HG03571 (cell line): ENCODE results near the gene MAST2.
"Not testable (repeated sequence)": the region's sequence is repeated elsewhere in the genome, so short reads cannot be mapped to it uniquely, and the experiment has no call there.

ENCODE experiments used
- ATAC-seq: cut with Tn5 transposase; IDR thresholded peaks from one replicate; pipeline ENCODE4 v1.9.1; 2021; ENCODE audit not compliant: unreplicated experiment

MAST2 gene

DNA sequence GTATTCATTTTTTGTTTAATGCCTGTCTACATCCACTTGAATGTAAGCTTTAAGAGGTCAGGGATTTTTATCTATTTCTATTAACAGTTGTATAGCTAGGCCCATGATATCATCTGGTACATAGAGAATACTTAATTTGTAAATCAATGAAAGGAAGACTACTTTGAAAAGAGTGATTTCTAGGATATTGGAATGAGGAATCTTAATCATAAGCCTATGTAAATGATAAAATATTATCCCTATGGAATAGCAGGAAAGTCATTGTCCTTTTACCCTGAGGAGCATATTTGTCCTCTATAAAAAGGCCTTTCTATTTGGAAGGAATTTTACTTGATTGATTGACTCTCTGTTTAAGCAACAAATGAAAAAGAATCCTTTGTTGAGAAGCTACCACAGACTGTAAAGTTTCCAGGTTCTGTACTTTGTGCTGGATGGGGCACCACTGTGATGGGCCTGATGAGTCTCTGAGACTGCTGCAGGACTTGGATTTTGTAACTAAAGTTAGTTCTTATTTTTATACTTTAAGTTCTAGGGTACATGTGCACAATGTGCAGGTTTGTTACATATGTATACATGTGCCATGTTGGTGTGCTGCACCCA is 53.8 kb downstream of the MAST2 start:
- no peak for ATAC-seq

DNA sequence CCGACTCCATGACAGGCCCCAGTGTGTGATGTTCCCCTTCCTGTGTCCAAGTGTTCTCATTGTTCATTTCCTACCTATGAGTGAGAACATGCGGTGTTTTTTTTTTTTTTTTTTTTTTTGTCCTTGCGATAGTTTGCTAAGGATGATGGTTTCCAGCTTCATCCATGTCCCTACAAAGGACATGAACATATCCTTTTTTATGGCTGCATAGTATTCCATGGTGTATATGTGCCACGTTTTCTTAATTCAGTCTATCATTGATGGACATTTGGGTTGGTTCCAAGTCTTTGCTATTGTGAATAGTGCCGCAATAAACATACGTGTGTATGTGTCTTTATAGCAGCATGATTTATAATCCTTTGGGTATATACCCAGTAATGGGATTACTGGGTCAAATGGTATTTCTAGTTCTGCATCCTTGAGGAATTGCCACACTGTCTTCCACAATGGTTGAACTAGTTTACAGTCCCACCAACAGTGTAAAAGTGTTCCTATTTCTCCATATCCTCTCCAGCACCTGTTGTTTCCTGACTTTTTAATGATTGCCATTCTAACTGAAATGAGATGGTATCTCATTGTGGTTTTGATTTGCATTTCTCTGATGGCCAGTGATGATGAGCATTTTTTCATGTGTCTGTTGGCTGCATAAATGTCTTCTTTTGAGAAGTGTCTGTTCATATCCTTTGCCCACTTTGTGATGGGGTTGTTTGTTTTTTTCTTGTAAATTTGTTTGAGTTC is 54.5 kb downstream of the MAST2 start:
- not testable (repeated sequence) for ATAC-seq

DNA sequence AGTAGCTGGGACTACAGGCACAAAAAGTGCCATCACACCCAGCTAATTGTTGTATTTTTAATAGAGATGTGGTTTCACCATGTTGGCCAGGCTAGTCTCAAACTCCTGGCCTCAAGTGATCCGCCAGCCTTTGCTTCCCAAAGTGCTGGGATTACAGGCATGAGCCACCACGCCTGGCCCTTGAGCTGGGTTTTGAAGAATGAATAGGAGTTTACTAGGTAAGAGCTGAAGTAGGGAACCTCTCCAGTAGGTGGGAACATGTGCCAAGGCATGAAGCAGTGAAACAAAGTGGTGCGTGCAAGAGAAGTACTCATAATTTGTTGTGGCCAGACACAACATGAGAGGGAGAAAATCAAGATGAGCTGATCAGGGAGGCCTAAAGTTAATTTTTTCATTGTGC is 55.8 kb downstream of the MAST2 start:
- no peak for ATAC-seq

DNA sequence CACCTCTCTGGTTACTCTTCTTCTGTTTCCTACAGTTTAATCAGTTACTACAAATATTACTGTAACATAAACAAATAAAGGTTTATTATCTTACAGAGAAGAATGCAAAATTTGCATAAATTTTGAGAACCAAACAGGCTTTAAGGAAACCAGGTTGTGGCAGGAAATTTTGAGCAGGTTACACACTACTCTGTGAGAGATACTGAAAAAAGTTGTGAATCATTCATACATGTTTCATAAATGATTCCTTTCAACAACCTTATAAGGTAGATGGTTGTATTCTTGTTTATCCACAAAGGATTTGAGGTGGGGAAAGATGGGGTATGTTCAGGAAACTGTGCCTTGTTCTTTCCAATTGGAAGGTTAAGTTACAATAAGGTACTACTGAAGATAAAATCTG is 58.6 kb downstream of the MAST2 start:
- no peak for ATAC-seq

GRCh38 chr1:45863218-45863617 is 59.8 kb downstream of the MAST2 start:
- no peak for ATAC-seq

DNA sequence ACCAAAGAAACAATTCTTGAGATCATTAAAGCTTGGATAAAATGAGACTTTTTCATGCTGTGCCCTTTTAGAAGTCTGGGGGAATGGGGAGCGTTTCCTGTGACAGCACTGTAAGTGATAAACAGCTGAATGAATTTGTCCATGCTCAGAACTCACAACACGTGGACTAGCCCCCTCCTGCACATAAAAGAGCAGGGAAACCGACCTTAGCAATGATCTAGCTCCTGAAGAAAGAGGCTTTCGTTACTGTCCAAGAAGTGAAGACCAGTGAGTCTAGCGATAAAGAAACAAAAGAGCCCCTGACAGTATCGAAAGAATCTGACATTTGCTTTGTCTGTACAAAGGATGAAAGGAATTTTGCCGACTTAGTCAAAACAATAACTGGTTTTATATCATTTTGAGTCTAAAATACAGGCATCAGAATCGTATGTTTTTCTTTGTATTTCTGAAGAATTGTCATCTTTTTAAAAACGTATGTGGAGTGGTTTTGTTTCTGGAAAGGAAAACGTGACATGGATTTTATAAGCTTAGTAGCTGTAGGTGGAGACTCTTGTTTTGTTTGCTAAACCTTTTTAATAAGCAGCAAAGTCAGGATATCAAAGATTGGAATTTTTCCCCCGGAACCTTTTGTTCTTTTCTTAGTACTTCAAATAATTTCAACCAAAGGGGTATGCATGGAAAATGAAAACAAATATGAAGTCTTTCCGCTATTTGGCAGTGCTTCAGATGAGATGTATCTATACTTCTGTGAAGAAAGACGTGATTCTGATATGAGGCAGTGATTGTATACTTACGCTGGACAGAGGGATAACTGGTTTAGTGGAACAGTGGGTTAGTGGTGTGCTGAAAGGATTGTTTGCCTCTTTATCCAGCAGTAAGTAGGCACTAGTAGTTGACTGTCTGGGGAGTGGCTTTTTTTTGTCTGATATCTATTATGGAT is 61.0 kb downstream of the MAST2 start:
- no peak for ATAC-seq

GRCh38 chr1:45867697-45868348 is 64.4 kb downstream of the MAST2 start:
- ATAC-seq, result no peak

GRCh38 chr1:45868861-45869260 is 65.4 kb downstream of the MAST2 start:
- ATAC-seq, result no peak

- ATAC-seq, result no peak
These were observed 67.1 kb downstream of the MAST2 start for GRCh38 chr1:45870500-45870899.

DNA sequence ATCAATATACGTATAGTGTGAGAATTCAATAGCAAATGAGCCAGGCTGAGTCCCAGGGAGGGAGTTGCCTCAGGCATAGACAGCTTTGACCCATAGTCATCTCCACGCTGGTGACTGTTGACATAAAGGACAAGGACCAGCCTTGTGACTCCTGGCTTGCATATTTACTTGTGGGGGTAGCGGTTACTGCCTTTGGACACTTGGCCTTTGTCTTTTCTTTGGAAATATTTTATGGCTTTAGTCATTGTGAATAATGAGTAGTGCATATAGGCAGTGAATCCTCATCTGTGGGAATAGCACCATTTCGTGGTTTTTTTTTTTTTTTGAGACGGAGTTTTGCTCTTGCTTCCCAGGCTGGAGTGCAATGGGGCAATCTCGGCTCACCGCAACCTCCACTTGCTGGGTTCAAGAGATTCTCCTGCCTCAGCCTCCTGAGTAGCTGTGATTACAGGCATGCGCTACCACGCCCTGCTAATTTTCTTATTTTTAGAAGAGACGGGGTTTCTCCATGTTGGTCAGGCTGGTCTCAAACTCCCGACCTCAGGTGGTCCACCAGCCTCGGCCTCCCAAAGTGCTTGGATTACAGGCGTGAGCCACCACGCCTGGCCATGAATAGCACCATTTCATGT is 68.9 kb downstream of the MAST2 start:
- not testable (repeated sequence) for ATAC-seq

GRCh38 chr1:45876000-45876617 is 72.7 kb downstream of the MAST2 start:
- ATAC-seq, result no peak

DNA sequence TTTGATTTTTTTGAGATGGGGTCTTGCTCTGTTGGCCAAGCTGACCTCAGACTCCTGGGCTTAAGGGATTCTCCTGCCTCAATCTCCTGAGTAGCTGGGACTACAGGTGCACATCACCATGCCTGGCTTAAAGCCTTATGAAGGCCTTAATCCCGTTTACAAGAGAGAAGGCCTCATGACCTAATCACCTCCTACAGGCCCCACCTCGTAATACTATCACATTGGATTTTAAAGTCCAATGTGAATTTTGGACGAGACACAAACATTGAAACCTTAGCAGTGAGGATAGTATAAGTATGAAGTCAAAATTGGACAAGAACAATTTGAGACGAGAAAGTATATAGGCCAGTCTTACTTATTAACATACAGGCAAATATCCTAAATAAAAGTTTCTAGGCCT is 73.9 kb downstream of the MAST2 start:
- no peak for ATAC-seq

GRCh38 chr1:45879885-45880598 is 76.6 kb downstream of the MAST2 start:
- ATAC-seq, result no peak

DNA sequence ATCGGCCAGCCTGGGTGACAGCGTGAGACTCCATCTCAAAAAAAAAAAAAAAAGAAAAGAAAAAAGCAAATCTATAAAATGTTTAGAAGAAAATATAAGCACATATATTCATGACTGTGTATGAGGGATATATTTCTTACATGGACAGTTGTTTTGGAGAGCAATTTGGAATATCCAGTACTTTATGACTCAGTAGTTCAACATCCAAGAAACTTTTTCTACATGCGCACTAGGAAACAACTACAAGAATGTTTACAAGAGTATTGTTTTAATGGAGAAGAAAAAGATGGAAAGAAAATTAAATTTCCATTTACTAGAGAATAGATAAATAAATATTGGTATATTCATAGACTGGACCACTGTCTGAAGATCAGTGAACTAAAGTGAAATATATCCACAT is 77.5 kb downstream of the MAST2 start:
- no peak for ATAC-seq

GRCh38 chr1:45883658-45884057 is 80.2 kb downstream of the MAST2 start:
- ATAC-seq, result no peak

DNA sequence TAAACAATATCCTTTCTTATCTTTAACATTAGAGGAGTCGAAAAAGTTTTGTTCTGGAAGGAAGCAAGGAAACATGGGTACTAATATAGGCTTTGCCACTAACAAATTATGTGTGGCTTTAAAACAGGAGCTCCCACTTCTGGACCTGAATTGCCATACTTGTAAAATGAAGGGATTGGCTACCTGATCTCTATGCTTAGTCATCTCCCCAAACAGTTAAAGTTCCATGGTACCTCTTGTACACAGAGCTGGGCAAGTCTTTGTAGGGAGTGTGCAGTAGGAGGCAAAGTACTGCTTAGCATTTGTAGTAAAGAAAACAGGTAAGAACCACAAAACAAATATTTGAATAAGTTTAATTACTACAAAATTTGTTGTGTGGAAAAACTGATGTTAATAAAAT is 81.3 kb downstream of the MAST2 start:
- no peak for ATAC-seq

DNA sequence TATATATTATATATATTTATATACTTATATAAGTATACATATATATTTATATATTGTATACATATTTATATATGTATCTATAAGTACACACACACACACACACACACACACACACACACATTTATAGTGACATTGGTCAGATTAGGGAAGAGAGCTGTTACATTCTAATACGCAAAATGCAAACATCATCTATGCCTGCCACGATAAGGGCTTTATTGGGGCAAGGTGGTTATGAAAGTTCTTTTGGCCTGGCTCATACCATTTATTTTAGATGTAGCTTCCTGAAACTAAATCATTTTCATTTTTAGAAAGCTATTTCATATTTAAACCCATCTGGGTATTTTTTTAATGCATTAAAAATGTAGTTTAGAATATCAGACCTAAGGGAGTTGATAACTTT is 82.8 kb downstream of the MAST2 start:
- ATAC-seq, result no peak

- no peak for ATAC-seq
These were observed 83.9 kb downstream of the MAST2 start for GRCh38 chr1:45887156-45887842.

DNA sequence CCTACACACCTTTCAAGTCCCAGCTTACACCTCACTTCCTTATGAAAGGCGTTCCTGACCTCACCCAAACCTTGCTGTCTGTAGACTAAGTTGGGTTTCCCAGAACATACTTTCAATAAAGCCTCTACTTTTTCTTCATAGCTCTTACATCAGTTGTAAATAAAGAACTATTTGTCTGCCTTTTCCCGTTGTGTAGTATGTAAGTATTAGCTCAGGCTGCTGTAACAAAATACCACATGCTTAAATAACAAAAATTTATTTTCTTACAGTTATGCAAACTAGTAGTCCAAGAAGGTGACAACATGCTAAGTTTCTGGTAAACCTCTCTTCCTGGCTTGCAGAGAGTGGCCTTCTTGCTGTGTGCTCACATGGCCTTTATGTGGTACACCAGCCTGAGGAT is 86.7 kb downstream of the MAST2 start:
- no peak for ATAC-seq
